Measurements from ENCODE around the gene MICAL1.

DNA sequence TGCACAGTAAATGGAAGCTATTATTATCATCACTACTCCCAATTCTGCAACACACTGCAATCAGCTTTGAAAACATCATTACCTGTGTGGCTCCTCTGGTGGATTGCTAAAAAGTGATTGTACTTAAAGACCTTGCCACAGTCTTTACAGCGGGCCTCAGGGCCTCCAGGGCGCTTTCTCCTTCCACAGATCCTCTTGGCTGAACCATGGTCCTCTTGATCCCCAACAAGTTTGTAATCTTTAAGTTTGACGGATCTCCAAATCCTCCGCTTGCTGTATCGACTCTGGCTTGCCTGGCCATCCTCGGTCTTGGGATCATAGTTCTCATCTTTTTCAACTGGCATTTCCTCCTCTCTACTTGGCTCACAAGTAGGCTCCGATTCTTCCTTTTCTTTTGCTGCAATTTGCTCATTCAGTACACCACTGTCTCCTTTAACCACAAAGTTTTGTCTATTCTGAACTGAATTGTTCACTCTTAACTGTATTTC, 25.5 kb upstream of the MICAL1 start:
- TF ChIP-seq, protein P1, sequence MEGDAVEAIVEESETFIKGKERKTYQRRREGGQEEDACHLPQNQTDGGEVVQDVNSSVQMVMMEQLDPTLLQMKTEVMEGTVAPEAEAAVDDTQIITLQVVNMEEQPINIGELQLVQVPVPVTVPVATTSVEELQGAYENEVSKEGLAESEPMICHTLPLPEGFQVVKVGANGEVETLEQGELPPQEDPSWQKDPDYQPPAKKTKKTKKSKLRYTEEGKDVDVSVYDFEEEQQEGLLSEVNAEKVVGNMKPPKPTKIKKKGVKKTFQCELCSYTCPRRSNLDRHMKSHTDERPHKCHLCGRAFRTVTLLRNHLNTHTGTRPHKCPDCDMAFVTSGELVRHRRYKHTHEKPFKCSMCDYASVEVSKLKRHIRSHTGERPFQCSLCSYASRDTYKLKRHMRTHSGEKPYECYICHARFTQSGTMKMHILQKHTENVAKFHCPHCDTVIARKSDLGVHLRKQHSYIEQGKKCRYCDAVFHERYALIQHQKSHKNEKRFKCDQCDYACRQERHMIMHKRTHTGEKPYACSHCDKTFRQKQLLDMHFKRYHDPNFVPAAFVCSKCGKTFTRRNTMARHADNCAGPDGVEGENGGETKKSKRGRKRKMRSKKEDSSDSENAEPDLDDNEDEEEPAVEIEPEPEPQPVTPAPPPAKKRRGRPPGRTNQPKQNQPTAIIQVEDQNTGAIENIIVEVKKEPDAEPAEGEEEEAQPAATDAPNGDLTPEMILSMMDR (conservative IDR thresholded peaks at IDR 0.05; ENCODE audit: low read depth, low read length) = no peak
- no peak for TF ChIP-seq EZH2 (IDR thresholded peaks at IDR 0.05; ENCODE audit: low read length, unreplicated experiment)

Data from PC-3 (cell line).